ENCODE measurements around the gene LSM11.
"Not testable (repeated sequence)": the region's sequence is repeated elsewhere in the genome, so short reads cannot be mapped to it uniquely, and the experiment has no call there.

Gene LSM11

DNA sequence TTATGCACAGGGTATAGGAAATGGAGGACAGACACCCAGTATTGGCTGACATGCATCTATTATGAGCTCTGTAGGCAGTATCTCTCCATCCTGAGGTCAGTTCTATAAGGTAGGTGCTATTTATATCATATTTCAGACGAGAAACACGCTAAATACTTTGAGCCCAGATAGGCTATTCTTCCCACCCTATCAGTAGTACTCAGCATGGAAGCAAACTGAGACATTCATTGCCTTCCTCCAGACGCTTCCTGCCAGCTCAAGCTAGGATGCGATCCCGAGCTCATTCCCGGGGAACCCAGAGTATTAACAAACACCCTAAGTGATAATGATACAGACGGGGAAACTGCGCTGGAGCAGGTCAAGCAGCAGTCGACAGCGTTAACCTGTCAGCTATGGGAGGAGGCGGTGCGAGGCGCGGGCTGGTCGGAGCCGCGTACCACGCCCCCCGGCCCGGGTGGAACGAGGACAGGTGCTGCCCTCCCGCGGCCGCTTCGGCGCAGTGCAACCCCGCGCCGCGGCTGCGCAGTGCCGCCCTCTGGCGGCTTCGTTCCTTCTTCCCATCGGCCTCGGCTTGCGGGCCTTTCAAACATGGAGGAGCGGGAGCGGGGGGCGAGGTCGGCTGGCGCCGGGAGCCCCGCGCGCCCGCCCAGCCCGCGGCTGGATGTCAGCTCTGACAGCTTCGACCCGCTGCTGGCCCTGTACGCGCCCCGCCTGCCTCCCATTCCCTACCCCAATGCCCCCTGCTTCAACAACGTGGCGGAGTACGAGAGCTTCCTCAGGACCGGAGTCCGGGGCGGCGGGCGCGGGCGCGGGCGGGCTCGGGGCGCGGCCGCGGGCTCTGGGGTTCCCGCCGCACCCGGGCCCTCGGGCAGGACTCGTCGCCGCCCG is at the start of gene LSM11:
TSS of gene LSM11 (plus strand) at position 550 of the 888 bp plus-strand sequence. CDS start at position 589, 39 bp downstream.
- peak; percentile 87 to 88 for DNase-seq (ENCODE audit: low read depth in 2 of 2)

GRCh38 chr5:157693816-157694215 is 49.7 kb upstream of the LSM11 start:
- not testable (repeated sequence) for DNase-seq (ENCODE audit: low read depth in 2 of 2)

- not testable (repeated sequence) for DNase-seq (ENCODE audit: low read depth in 2 of 2)
These were observed 47.4 kb upstream of the LSM11 start for GRCh38 chr5:157696154-157696553.

DNA sequence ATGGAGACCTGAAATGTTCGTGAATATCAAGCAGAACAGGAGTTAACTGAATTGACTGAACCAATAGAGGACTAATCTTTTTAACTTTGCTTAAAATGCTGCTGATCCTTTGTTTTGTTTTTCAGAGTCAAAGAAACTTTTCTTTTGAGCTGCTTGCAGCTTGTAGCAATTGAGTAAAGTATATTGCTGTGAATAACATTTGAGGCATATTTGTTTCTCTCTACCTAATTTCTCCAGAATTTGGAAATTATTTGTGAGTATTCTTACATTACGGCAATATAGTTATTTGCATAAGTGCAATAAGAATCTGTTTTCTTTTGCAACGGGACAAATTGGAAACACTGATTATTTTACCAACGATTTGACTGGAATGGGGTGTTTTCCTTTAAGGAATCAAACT is 44.8 kb upstream of the LSM11 start:
- DNase-seq (ENCODE audit: low read depth in 2 of 2): not testable (repeated sequence)

DNA sequence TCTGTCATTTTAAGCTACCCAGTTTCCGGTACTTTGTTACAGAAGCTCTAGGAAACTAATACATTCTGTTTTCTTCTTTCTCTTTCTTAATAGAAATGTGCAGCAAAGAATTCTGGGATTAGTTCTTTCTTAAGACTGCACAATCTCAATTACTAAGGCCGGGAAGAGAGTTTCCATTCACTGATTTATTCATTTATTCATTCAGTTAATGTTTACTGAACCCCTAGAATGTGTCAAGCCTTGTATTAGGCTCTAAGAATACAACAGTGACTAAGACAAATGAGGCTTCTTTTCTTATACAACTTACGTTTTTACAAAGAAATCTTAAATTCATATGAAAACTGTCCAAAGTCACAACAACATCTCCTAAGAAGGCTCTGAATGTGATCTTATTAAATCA is 39.8 kb upstream of the LSM11 start:
- DNase-seq (ENCODE audit: low read depth in 2 of 2): no peak

GRCh38 chr5:157708866-157709265 is 34.6 kb upstream of the LSM11 start:
- no peak for DNase-seq (ENCODE audit: low read depth in 2 of 2)

DNA sequence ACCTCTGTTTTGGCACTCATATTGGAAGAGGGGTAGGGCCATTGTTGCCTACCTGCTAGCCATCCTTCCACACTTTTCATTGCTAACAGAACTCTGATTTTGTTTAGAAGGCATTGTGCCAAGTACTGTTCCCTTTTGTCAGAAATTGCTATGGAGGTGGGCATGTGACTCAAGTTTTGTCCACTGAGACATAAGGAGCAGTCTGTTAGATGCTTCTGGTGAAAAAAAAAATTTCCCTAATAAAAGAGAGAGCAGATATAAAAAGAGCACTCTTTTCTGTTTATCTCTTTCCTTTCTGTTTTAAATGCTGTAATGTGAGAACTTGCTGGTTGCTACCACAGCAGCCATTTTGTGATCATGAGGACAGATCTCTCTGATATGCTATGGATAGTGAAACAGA is 34.2 kb upstream of the LSM11 start:
- DNase-seq (ENCODE audit: low read depth in 2 of 2): no peak

DNA sequence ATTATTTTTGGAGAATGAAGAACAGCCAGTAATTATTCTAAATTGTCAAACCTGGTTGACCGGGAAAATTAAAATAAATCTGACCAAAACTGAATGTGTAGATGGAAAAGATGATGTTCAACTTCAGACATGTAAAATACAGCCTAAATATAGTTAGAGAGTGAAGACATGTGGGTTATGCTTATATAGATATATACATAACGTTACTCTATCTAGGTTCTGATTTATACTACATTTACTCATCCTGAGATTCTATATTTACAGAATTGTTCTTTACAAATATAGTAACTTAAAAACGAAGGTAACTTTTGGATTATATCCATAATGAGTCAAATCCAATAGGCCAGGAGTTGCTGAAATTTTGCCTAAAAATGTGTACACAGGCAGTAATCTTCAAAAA is 33.1 kb upstream of the LSM11 start:
- no peak for DNase-seq (ENCODE audit: low read depth in 2 of 2)

DNA sequence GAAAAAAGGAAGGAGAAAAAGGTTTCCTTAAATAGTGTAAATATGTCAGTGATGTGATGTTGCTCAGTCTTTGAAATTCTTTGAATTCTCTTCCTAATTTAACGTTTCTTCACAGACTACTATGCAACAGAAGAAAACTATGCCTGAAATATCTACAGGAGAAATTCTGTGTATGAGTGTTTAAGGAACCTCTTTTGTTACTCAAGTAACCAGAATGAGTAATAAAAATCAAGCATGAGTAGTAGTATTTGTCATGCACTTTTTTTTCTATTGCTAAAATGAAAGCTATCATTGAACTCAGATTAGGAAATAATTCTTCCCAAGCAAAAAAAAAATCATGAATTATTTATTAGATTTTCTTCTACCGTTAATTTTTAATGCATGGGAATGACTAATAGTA is 32.6 kb upstream of the LSM11 start:
- DNase-seq (ENCODE audit: low read depth in 2 of 2): no peak

DNA sequence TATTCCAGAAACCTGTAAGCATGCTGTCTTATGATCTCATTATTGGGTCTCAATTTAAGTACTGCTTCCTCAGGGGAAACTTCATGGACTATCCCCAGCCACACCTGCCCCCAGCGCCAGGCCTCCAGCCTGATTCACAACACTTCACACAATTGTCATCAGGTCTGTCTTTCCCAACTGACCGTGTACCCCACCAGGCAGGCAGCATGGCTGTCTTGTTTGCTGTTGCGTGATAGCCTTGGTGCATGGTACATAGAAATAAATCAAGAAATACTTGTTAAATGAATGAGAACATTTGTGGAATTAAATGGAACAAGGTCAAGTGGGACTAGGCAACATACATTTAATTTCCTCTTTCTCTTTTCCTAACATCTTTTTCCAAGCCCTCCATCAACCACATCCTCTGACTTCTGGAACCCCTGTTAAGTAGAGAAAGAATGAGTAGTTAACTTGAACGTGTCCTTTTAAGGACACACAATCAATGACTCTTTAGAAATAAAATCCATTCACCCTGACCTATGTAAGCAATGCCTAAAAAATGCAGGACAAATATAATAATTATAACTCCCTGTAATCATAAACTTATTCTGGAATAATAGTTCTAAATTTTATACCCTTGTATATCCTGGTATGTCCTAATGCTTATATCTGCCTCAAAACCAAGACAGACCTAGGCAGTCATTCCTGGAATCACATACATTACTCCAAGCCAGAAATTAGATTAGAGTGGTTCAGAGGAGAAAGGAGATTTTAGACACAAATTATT is 29.5 kb upstream of the LSM11 start:
- DNase-seq (ENCODE audit: low read depth in 2 of 2): no peak

DNA sequence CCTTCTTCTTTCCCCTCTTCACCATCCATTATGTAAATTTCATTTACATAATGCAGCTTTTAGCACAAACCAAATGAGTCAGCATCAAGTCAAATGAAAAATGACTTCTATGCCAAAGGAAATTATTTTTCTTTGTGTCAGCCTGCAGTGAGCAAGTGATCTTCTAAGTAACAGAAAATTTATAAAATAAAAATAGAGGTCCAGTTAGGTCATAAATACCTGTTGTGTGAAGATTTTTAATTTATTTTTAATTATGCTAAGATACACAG is 29.0 kb upstream of the LSM11 start:
- no peak for DNase-seq (ENCODE audit: low read depth in 2 of 2)

DNA sequence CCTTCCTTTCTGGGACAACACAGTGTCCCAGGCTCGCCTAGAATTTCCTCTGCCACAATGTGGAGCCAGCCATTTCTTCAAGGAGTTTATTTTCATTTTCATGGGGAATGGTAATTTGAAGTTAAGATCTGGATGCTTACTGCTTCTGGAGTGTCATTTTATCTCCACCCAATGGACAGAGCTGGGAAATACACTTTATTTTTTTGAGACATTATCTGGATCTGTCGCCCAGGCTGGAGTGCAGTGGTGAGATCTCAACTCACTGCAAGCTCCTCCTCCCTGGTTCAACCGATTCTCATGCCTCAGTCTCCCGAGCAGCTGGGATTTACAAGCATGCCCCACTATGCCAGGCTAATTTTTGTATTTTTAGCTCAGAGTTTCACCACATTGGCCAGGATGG is 25.0 kb upstream of the LSM11 start:
- DNase-seq (ENCODE audit: low read depth in 2 of 2): no peak

GRCh38 chr5:157719245-157719644 is 24.3 kb upstream of the LSM11 start:
- DNase-seq (ENCODE audit: low read depth in 2 of 2): no peak

GRCh38 chr5:157721159-157721558 is 22.4 kb upstream of the LSM11 start:
- no peak for DNase-seq (ENCODE audit: low read depth in 2 of 2)

GRCh38 chr5:157722895-157723294 is 20.6 kb upstream of the LSM11 start:
- DNase-seq (ENCODE audit: low read depth in 2 of 2): not testable (repeated sequence)

GRCh38 chr5:157726607-157727006 is 16.9 kb upstream of the LSM11 start:
- not testable (repeated sequence) for DNase-seq (ENCODE audit: low read depth in 2 of 2)

DNA sequence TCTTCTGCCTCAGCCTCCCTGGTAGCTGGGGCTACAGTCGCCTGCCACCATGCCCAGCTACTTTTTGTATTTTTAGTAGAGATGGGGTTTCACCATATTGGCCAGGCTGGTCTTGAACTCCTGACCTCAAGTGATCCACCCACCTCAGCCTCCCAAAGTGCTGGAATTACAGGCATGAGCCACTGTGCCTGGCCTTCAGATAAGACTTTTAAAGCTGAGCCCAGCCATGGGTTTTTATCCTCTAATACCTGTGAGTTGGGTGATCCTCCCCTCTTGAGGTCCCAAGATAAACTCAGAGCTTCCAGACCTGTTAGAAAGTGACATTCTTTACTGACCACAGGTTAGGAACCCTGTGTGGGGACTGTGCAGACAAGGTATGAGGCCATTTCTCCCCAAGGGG is 15.7 kb upstream of the LSM11 start:
- DNase-seq (ENCODE audit: low read depth in 2 of 2): not testable (repeated sequence)

GRCh38 chr5:157729858-157730257 is 13.7 kb upstream of the LSM11 start:
- DNase-seq (ENCODE audit: low read depth in 2 of 2): no peak

DNA sequence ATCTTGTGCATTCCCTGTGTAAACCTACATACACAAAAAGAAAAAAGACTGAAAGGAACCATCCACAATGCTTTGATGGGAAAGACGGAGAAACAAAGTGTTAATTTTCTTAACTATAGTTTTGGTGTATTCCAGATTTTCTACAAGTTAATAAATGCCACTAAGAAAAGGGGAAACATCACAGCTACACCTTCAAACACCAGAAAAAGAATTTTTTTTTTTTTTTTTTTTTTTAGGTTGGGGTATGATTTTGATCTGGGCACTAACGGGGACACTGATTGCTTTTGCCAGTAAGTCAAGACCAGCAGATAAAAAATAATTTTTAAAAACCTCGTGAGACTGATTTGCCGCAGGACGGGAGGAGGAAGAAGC is 12.6 kb upstream of the LSM11 start:
- no peak for DNase-seq (ENCODE audit: low read depth in 2 of 2)

DNA sequence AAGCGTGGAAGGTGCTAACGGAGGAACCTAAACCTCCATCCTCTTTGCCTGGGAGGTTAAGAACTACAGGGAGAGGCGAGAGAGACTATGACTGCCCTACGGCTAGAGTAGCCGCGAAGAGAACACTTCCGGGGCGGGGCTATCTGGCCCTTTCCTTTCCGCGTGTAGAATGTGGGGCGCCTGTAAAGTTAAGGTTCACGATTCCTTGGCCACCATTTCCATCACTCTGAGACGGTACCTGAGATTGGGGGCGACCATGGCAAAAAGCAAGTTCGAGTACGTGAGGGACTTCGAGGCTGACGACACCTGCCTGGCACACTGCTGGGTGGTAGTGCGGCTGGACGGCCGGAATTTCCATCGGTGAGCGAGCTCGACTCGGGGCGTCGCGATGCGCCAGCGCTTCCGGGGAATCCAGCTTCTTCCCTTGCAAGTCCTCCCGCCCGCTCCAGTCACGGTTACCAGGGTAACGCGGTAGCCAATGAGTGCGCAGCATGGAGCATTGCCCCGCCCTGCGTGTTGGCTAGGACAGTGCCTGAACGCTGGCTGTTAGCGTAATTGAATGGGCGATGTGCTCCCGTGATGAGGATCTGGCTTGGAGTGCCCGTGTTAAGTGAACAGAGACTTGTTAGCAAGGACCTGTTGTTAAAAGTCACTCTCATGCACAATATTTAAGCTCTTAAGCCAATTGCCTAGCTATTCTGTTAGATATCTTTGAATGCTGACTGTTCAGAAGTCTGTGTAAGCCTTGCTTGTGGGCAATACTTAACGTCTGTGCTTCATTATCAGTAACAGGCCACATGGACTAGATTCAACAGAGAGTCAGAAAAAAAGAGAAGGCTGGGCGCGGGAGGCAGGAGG is 12.0 kb upstream of the LSM11 start, which contains the start of gene THG1L:
TSS of gene THG1L (plus strand) at position 149 of the 858 bp plus-strand sequence. CDS start at position 170, 21 bp downstream.
- peak; percentile 98 to 99 for DNase-seq (ENCODE audit: low read depth in 2 of 2)

GRCh38 chr5:157732130-157732514 is 11.4 kb upstream of the LSM11 start:
- no peak for DNase-seq (ENCODE audit: low read depth in 2 of 2)

DNA sequence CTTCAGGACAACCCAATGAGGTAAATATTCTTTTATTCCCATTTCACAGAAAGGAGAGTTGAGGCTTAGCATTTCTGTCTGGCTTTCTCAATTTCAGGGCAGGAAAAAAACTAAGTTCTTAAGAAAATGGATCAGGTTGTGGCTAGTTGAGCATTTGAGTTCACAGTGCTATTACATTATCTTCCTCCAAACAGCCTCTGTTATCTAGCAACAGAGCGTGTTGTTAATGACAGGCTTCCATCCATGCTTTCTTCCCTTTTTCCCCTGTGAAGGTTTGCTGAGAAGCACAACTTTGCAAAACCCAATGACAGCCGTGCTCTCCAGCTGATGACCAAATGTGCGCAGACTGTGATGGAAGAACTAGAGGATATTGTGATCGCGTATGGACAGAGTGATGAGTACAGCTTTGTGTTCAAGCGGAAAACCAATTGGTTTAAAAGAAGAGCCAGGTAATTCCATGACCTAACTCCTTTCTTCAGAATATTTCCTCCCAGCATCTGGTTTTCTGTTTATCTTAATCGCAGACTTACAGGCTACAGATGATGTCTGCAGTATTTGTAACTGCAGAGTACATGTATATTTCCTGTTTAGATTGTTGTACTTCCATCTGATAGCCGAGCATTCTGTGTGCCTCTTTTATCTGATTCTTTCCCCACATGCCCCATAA is 10.8 kb upstream of the LSM11 start:
- DNase-seq (ENCODE audit: low read depth in 2 of 2): no peak

Measured in stimulated activated CD4-positive, alpha-beta T cell treated with anti-CD3 and anti-CD28 coated beads, Interleukin-4, amount 100 ng/mL, for 48 hours (primary cell).